ENCODE data around the gene TECPR2.

Gene TECPR2

GRCh38 chr14:102495491-102496330 lies 133.0 kb downstream of the TECPR2 start:
- DNase-seq (ENCODE audit: low read depth) = no peak

- no peak for DNase-seq (ENCODE audit: low read depth)
These were observed 133.6 kb downstream of the TECPR2 start for GRCh38 chr14:102496331-102496691.

- DNase-seq (ENCODE audit: low read depth) = no peak
These were observed 134.4 kb downstream of the TECPR2 start for GRCh38 chr14:102496958-102497744.

- no peak for DNase-seq (ENCODE audit: low read depth)
These were observed 135.4 kb downstream of the TECPR2 start for GRCh38 chr14:102497998-102498677.

- DNase-seq (ENCODE audit: low read depth) = no peak
These were observed 136.0 kb downstream of the TECPR2 start for GRCh38 chr14:102498678-102499265.

- no peak for DNase-seq (ENCODE audit: low read depth)
These were observed 136.8 kb downstream of the TECPR2 start for GRCh38 chr14:102499401-102500157.

GRCh38 chr14:102500158-102500662 lies 137.5 kb downstream of the TECPR2 start:
- peak; percentile 69 for DNase-seq (ENCODE audit: low read depth)

GRCh38 chr14:102500713-102501112 lies 138.0 kb downstream of the TECPR2 start:
- no peak for DNase-seq (ENCODE audit: low read depth)

- DNase-seq (ENCODE audit: low read depth) = no peak
These were observed 139.1 kb downstream of the TECPR2 start for GRCh38 chr14:102501751-102502315.

- no peak for DNase-seq (ENCODE audit: low read depth)
These were observed 139.8 kb downstream of the TECPR2 start for GRCh38 chr14:102502571-102502970.

GRCh38 chr14:102503641-102504327 lies 141.0 kb downstream of the TECPR2 start:
- DNase-seq (ENCODE audit: low read depth) = peak; percentile 41

- DNase-seq (ENCODE audit: low read depth) = no peak
These were observed 141.7 kb downstream of the TECPR2 start for GRCh38 chr14:102504328-102504999.

GRCh38 chr14:102505000-102505619 lies 142.4 kb downstream of the TECPR2 start:
- DNase-seq (ENCODE audit: low read depth) = no peak

- no peak for DNase-seq (ENCODE audit: low read depth)
These were observed 143.3 kb downstream of the TECPR2 start for GRCh38 chr14:102505775-102506625.

- no peak for DNase-seq (ENCODE audit: low read depth)
These were observed 143.8 kb downstream of the TECPR2 start for GRCh38 chr14:102506626-102506925.

- DNase-seq (ENCODE audit: low read depth) = no peak
These were observed 144.5 kb downstream of the TECPR2 start for GRCh38 chr14:102507081-102507856.

- no peak for DNase-seq (ENCODE audit: low read depth)
These were observed 145.1 kb downstream of the TECPR2 start for GRCh38 chr14:102507857-102508312.

GRCh38 chr14:102508410-102508773 lies 145.7 kb downstream of the TECPR2 start:
- DNase-seq (ENCODE audit: low read depth) = no peak

Measured in ELR (cell line).